Left colon (tissue), 2 donors: Measurements from ENCODE around the gene SLC2A9. TPM values are rescaled to one million over a fixed set of nuclear protein-coding genes. Genes with fewer than 3 reads are reported as not detected.
"Not testable (repeated sequence)": the region's sequence is repeated elsewhere in the genome, so short reads cannot be mapped to it uniquely, and the experiment has no call there.

Experiments
- ATAC-seq: fragments of 200-7000 bp; cut with Tn5 transposase; one replicate; pipeline ENCODE4 v1.9.1; 2020; ENCODE audit warnings: mild to moderate bottlenecking, moderate library complexity
- DNase-seq, 2 donors: peaks; one replicate each; pipeline ENCODE4 v3.0.0-alpha.2; 2020
- intact Hi-C, 2 donors: fragments of 100-400 bp; cut with DNase I in 1 of 2; cut with micrococcal nuclease in 1 of 2; formaldehyde crosslinking; loops; one replicate each; pipeline versions ENCODE4 v1.11.2 to v1.14.0; 2022; cut with DNase I, micrococcal nuclease
- total RNA-seq, 2 donors: library from RNA; stranded (reverse); fragmentation: NEBNext Ultra II Directional; extraction: Animal tissue kit (Norgen Biotek cat#: 25700); gene quantifications; one replicate each; pipeline ENCODE4 v1.2.1, GENCODE V29; 2021
- donor health status: DM: no; HTN: no; CAD: no.
- donor health status: DM: yes; HTN: yes; CAD: no.

Gene SLC2A9
- total RNA-seq, 2 donors from 2014 or later, result 5.1 to 5.2 TPM

GRCh38 chr4:9835430-9835829 lies 185.9 kb downstream of the SLC2A9 start:
- intact Hi-C loops, result no loop called here
- no peak for ATAC-seq
- no peak for DNase-seq

GRCh38 chr4:9833421-9833820 lies 187.9 kb downstream of the SLC2A9 start:
- DNase-seq, result no peak
- intact Hi-C loops, result no loop called here
- no peak for ATAC-seq

DNA sequence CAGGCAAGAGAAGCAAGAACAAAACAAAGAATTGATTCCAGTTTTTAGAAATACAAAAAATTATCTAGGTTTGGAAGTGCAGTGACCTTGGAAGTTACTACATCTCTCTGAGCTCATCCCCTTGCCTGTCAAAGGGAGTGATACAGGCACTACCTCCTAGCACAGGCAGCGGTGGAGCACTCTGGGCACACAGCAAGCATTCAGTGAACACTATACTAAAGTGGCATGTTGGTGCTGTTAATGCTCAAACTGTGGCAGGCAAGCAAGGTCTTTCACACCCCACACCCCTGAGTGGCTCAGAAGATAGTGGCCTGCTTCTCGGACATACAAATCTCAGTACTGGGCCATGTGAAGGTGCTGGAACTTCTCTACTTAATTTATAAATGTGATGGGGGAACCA lies 188.7 kb downstream of the SLC2A9 start:
- DNase-seq, result no peak
- ATAC-seq, result no peak
- intact Hi-C loops, result no loop called here

DNA sequence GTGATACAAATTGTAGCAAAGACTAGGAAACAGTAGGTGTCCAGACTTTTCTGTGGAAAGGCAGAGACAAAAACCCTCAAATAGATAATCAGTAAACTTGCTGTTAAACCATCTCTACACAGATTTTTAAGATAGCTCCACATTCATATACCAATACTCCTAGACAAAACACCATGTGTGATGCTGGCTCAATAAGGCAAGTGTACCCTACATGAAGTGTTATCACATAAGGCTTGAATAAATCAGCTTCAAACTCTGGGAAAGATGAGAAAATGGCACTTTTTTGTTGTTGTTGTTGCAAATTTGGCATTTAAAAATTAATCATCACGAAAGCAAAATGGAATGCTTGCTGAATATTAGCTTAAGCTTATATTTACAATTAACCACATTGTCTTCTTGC lies 194.7 kb downstream of the SLC2A9 start:
- intact Hi-C loops, result no loop called here
- DNase-seq (no peak), ATAC-seq (no peak)

- no peak for ATAC-seq
- DNase-seq, result no peak
- intact Hi-C loops, result no loop called here
Observed at GRCh38 chr4:9825049-9825448, 196.2 kb downstream of the SLC2A9 start.

DNA sequence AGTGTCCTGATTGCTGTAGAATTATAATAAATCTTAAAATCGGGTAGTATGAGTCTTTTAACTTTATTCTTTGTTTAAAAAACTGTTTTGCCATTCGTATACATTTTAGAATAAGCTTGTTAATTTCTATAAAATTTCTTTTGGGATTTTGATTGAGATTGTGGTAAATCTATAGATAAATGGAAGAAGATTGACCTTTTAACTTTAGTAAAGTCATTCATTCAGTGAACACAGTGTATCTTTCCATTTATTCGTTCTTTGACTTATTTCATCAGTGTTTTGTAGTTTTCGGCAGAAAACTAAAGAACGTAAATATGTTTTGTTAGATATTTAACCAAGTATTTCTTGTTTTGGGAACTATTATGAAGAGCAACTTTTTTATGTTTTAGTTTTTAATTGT lies 201.0 kb downstream of the SLC2A9 start:
- intact Hi-C loops, result no loop called here
- no peak for ATAC-seq
- DNase-seq, result no peak

DNA sequence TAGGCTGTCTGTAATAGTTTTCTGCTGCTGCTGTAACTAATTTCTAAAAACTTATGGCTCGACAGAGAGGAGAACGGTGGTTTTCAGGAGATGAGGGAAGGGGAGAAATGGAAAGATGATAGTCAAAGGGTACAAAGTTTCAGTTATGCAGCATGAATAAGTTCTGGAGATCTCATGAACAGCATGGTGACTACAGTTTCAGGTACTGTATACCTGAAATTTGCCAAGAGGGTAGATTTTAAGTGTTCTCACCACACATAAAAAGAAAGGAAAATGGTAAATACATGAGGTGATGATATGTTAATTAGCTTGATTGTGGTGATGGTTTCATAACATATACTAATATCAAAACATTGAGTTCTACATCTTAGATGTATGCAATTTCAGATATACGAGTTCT lies 205.0 kb downstream of the SLC2A9 start:
- intact Hi-C loops, result no loop called here
- ATAC-seq (no peak), DNase-seq (no peak)

DNA sequence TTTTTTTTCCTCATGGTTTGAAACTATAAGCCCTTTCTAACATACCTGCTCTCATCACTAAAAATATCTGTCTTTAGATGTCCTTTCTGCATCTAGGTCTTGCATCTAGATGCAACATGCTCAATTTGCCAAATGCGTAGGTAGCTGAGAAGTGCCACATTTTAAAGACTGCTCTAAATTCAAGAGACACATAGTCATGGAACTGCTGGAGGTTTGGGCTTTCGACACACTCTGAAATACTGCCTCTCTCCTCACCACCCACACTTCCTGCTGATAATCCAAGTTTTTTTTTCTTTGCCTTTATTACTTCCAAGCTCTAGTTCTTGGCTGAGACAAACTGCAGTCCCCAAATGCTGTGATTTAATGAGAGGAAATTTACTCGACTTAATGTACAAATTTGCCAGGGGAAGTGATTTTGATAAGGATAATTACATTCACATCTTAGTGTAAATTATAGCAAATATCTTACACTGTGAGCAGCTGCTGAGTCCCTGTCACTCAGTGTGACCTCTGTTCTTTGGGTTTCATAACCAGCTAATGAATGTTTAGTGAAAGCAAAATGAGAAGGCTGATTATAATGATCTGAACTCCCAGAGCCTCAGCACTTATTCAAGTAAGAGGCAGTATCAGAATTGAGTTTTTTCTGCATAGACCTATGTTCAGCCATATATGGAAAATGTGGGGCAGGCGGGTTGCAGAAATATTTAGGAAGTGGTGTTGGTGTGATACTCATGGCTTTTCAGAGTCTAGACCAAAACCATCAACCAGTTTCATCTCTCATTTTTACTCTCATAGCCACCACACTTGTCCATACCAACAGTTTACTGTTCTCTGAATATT lies 208.6 kb downstream of the SLC2A9 start:
- DNase-seq (no peak), ATAC-seq (no peak)
- intact Hi-C loops, result no loop called here

DNA sequence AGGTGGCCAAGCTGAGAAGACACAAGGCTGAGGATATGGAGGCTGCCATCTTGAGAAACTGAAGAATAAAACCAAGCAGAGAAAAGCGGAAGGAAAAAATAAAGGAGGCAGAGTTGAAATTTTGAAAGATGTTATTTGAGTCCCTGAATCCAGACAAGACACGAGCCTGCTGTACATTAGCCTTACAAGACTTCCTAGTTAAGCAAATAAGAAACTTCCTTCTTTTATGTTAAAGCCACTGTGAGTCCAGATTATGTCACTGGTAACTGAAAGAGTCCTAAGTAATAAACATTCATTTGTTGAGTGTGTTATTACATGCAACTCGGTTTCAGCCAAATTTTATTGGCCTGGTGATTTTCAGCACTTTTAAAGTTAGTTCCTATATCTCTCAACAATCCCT lies 209.5 kb downstream of the SLC2A9 start:
- DNase-seq (no peak), ATAC-seq (no peak)
- intact Hi-C loops, result no loop called here

GRCh38 chr4:9808077-9808476 lies 213.2 kb downstream of the SLC2A9 start:
- DNase-seq (no peak), ATAC-seq (no peak)
- intact Hi-C loops, result no loop called here

DNA sequence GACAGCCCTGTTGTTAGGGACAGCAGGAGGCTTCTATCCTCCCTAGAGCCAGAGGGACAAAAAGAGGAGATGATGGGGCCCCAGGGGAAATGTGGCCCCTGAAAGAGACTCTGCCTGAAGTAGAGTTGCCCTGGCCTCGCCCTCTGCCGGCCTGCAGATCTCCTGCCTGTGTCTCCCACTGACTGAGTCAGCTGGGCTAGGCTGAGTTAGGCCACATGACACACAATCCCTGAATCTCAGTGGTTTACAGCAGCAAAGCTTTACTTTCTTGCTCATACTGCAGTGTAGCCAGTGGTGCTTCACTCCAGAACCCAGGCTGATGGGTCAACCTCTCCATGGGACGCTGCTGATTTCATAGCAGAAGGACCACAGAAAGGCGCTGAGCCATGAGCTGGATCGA lies 216.4 kb downstream of the SLC2A9 start:
- intact Hi-C loops, result no loop called here
- ATAC-seq (no peak), DNase-seq (no peak)

- no peak for ATAC-seq
- DNase-seq, result no peak
- intact Hi-C loops, result no loop called here
Observed at GRCh38 chr4:9800848-9801247, 220.4 kb downstream of the SLC2A9 start.

GRCh38 chr4:9796641-9797040 lies 224.7 kb downstream of the SLC2A9 start:
- intact Hi-C loops, ATAC-seq, DNase-seq: not testable (repeated sequence)

- DNase-seq (no peak), ATAC-seq (no peak)
- intact Hi-C loops, result no loop called here
Observed at GRCh38 chr4:9792381-9792780, 228.9 kb downstream of the SLC2A9 start.

DNA sequence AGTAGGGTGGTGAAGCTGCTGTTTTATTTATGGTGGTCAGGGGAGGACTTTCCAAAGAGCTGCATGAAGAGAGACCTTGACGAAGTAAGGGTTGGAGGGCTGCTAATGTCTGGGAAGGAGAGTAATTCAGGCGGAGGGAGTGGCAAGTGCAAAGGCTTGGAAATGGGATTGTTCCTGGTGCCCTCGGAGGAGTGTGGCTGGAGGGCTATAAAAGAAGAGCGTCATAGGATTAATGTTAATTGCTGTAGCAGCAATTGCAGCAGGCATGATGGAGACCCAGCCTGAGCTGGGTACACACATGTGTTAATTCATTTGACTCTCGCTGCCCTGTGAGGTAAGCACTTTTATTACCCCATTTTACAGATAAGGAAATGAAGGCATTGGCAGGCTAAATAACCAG lies 235.4 kb downstream of the SLC2A9 start:
- ATAC-seq (peak; percentile 69), DNase-seq (peak; percentile 20 to 63)
- intact Hi-C loops, result not testable (repeated sequence)

- intact Hi-C loops, result no loop called here
- ATAC-seq (no peak), DNase-seq (no peak)
Observed at GRCh38 chr4:9782136-9782436, 239.2 kb downstream of the SLC2A9 start.

- DNase-seq (no peak), ATAC-seq (no peak)
- intact Hi-C loops, result no loop called here
Observed at GRCh38 chr4:9781343-9782135, 239.8 kb downstream of the SLC2A9 start, which contains the start of gene DRD5. Gene DRD5, plus strand, starts transcription at chr4:9781634. Its CDS starts 396 bp downstream, at chr4:9782030.
